NCI-H524 (cell line): ENCODE data around the gene ZCCHC4.
"Not testable (repeated sequence)": the region's sequence is repeated elsewhere in the genome, so short reads cannot be mapped to it uniquely, and the experiment has no call there.

ENCODE experiments used
- DNase-seq, 2 experiments: peaks; one replicate each; lab custom pipeline; 2025; lab: John Stamatoyannopoulos, UW

ZCCHC4 gene

DNA sequence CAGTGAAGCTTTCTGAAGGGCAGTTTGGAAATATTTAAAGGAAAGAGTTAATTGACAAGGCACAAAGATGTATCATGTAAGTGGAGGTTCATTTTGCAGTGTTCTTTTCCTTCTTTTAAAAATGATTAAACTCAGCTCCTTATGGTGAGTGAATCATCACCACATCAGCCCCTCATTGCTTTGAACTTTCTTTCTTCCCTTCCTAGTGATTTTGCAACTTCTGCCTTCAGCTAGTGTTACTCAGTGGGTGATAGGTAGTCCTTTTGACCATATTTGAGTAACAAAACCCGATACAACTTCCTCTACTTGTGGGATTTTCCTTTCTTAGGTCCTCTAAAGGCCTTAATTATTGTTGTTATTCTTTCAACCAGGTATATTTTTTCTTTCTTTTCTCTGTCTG is 8.2 kb downstream of the ZCCHC4 start:
- no peak for DNase-seq

DNA sequence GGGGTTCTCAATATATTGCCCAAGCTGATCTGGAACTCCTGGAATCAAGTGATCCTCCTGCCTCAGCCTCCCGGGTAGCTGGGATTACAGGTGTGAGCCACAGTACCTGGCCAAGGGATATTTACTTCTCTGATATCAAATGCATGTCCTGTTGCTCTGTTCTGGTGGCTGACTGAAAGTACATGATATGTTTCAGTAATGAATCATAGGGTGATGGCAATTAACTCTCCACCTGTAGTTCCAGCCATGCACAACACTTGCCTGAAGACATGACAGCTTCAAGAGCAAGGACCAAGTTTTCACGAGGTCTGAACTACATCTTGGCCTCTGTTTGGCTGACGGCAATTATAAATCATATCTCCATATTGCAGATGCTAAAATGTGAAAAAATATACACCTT is 9.1 kb downstream of the ZCCHC4 start:
- DNase-seq = no peak

DNA sequence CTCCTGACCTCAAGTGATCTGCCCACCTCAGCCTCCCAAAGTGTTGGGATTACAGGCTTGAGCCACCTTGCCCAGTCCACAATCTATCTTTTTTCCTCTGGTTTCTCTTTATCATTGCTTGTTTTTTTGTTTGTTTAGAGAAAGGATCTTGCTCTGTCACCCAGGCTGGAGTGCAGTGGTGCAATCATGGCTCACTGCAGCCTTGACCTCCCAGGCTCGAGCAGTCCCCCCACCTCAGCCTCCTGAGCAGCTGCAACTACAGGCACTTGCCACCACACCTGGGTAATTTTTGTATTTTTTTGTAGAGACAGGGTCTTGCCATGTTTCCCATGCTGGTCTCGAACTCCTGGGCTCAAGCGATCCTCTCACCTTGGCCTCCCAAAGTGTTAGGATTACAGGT is 15.9 kb downstream of the ZCCHC4 start:
- DNase-seq = not testable (repeated sequence)

DNA sequence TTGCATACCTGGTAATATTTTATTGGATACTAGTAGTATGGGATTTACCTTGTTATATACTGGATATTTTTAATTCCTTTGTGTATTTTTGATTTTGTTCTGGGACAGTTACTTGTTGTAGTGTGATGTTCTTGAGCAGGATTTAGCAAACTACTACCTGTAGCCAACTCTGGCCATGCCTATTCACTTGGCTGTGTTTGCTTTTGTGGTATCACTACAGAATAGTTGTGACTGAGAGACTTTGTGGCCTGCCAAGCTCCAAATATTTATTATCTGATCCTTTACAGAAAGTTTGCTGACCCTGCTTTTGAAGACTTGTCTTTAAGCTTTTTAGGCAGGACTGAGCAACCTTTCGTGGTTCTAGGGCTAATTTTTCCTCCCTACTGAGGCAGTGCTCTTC is 17.8 kb downstream of the ZCCHC4 start:
- DNase-seq = no peak

DNA sequence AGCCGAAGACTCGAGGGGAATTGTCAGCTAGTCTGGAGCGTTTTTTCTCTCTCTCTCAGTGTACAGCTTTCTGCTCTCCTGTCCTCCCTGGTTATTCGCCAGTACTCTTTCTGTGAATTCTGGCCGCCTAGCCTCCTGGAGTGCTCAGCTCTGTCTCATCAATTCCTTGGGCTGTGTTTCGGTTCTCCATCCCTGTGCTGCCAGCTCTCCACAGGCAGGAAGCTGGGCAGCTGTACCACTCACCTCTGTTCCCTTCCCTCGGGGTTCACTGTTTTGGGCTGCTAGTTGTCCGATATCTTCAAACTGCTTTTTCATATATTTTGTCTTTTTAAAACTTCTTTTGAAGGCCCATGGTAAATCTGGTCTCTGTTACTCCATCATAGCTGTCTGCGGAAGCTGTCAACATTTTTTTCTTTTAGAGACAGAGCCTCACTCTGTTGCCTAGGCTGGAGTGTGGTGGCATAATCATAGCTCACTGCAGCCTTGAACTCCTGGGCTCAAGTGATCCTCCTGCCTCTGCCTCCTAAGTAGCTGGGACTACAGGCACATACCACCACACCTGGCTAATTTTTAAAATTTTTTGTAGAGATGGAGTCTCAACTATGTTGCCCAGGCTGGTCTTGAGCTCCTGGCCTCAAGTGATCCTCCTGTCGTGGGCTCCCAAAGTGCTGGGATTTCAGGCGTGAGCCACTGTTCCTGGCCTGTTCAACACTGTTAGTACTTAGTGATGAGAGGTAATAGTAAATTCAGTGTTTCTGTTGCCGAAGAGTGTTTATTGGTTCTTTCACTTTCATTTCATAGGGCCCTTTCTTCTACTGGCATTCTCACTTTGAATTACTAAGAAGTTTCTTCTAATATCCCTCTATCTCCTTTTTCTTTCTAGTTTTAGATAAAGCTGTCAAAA is 18.6 kb downstream of the ZCCHC4 start:
- DNase-seq = no peak

DNA sequence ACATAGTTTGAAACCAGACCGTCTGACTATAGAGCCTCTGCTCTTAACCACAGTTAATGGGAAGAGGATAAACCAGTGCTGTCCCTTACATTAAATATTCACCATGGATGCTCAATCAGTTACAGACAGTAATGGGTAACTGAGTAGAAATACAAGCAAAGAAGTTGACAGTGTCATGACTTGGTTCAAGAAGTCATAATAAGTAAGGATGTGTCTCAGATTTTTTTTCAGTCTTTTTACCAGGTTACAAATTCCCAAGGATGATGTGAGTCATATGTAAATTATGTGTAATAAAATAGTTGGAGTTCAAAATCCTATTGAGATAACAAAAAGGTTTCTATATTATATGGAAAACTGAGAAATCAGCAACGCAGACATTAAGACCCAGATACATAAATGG is 31.1 kb downstream of the ZCCHC4 start:
- DNase-seq = no peak

DNA sequence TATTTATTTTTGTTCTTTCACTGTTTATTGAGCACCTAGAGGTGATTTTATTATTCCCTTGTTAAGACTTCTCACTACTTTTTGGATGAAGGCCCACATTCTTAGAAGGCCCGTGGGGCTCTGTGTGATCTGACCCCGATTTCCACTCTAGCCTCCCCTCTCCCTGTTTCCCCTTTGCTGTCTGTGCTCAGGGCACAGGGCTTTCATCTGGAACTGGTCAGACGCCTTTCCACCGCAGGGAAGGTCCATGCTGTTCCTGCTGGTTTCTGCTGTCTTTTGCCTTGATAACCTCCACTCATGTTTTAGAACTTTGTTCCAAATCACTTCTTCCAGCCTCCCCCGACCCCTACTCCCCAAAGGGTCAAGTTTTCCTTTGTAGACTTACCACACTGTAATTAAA is 33.2 kb downstream of the ZCCHC4 start:
- no peak for DNase-seq

DNA sequence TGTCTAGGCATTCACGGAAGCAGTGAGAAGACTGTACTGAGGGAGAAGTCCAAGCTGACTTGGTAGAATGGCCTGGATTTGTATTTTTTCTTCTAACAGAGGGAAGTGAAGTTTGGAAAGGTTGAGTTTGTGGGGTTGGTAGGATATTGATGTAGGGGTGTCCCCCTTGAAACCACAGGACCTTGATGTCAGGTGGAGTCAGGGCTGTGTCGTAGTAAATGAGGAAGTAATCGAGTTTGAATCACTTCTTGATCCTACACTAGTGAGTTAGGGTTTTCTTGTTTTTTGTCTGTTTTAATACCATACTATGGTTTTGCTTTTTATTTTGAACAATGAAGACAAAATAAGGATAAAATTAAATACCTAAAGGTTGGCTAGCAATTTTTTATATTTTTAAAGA is 34.3 kb downstream of the ZCCHC4 start:
- no peak for DNase-seq

DNA sequence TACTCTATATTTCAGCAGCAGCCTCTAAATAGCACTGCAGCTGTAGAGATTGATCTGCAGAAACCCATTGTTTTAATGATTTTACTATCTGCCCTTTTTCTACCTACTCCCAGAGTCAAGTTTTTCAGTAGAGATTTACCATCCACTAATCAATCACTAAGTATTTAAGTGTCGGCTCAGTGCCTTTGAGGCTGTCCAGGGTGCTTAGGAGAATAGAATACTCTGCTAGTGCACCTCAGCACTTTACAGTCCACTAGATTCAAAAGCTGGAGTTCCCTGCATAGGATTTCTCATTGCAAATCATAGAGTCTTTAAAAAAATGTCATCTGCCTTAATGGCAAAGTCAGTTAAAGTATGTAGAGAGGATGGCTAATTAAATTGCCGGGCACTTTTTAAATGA is 34.9 kb downstream of the ZCCHC4 start:
- no peak for DNase-seq

DNA sequence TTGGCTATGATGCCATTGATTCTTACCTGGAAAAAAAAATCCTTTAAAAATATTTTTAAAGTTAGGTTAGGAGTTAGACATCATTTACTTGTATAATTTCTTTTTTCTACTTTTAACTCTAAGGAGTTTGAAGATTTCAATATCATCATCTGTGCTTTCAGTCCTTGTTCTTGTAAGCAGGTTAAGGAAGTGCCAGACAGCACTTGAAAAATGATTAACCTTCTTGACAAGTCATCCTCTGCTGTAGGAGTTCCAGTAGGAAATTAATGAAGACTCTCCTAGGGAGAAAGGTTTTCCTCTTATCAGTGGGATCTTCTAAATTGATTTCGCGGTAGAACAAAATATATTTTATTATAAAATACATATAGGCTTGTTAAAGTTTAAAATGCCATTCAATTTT is 35.4 kb downstream of the ZCCHC4 start:
- no peak for DNase-seq

DNA sequence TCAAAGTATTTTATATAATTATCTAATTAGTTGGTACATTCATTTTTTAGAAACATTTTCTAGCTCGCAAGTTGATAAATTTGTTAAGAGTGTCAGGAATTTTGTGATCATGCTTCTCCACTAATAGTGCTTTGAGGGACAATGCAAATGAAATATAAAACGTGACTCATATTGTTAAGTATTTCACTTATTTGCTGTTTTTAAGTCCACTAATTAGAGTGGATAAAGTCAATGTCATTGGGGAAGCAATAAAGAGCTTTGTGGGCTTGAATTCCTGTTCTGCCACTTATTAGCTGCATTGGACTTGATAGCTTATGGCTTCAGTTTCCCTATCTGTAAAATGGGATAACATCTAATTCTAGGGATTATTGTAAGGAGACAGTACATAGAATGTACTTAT is 38.0 kb downstream of the ZCCHC4 start:
- no peak for DNase-seq

DNA sequence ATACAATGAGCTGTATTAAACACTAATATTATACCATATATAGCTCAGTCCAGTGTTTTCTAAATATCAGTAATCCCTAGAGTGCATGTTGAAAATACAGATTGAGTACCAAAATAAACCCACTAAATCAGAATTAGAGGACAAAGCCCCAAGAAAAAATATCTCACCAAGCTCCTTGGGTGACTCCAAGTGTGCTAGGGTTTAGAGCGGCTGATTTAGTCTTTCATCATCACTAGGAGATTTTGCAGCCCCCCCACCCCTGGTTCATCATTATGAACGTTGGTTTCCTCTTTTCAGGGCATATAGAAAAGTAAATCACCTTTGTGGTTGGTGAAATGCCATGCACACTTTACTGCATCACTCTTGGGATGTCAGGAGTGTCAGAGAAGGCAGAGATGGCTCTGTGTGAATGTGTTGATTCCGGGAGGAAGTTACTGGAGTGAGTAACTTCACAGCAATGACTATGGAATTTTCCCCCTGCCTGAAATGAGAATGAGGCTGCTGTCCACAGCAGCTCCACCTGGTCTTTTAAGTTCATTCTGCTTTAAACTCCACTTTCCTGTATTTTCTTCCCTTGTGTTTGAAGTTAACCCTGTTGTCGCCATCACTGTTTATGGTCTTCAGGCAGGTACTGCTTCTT is 39.3 kb downstream of the ZCCHC4 start:
- no peak for DNase-seq

DNA sequence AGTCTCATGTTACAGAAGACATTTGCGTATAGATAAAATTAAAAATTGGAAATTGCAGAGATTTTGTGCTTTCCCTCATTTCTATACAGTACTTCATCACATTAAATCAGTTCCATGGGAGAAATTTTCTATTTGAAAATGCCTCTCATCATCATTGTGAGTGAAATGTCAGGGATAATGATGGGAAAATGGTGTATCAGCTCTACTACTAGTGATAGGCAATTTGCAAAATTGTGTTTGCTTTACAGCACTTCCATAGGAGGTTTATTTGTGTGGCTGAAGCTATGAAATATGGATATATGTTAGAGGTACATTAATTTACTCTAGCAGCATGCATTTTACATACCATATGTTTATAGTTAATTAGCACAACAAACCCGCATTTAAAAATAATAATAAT is 43.5 kb downstream of the ZCCHC4 start:
- DNase-seq = no peak

DNA sequence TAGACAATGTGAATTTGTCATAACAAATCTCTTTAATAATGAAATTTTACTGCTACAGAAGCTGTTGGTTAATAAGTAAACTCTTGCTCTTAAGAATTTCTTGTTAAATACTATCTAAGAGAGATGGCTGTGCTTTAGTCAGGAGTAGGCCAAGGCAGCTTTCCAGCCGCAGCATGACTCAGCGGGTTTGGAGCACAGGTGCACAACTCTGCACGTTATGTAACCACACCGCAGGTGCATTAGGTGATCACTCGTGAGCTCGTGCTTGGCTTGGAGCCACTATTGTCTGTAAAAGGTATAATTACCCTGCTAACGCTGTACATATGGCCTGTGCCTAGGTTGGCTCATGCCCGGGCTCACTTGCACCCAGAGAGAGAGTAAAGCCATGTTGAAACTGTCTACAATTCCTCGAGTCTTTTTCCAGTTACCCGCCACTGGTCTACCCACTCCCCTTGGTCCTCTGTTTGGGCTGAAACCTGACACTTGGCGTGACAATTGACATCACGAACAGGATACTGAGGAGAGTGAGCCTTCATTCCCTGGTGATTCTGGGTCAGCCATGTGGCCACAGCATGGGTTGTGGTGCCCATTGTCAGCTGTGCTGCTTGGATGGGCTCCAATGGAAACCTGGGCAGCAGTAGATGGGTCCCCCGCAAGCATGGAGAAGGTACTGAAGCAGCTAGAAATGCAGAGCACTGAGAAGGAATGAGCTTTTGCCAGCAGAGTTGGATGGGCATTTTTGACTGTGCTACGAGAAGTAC is 46.1 kb downstream of the ZCCHC4 start:
- DNase-seq = no peak

DNA sequence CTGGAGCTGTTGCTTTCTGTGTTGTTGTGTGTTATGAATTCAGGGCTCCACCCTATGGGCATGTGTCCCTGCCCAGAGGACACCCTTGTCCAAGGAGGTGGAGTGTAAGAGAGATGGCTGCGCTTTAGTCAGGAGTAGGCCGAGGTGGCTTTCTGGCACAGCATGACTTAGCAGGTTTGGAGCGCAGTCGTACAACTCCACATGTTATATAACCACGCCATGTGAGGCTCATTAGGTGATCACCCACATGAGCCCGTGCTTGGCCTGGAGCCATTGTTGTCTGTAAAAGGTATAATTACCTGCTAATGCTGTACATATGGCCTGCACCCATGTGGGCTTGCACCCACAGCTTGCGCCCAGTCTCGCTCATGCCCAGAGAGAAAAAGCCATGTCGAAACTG is 48.7 kb downstream of the ZCCHC4 start:
- no peak for DNase-seq

DNA sequence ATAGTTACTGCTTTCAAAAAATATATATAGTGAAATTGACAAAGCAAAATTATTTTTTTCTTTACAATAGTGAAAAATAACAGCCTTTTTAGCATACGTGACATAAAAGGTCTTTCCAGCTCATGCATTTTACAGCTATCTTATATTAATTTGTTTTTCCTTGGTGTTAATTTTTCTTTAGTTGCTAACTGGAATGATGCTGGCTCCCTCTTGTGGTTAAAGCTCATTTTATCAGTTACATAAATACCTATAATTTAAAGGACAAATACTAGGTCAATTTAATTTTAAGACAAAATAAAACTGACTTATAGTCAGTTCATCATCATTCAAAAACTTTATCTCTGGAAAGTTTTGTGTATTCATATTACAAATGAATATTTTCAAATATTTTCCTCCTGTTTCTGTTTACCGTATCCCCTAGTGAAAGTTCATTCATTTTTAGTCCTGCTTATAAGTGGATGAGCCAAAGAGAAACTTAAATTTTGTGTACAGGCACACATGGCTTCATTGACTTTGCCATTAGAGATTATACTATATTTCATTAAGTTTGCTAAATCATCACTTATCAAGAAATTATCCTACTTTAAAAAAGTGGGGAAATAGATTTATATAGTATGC is 54.5 kb downstream of the ZCCHC4 start:
- DNase-seq = peak; percentile 11 to 49

DNA sequence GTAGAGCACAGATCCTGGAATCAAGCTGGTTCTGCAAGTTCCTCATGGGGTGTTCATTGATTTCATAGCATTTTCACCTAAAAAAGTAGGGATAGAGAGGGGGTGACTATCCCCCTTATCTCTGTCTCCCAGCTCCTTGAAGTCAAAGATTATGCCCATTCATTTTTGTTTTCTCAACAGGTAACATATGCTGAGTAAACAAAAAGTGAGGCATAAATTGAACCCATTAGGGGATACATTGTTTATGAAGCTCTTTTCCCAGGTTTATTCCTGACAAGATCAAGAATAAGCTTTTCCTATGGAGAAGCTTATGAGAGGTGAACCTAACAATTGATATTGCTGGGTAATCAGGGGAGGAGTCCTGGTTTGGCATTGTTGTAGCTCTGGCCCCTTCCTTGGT is 55.3 kb downstream of the ZCCHC4 start:
- no peak for DNase-seq

DNA sequence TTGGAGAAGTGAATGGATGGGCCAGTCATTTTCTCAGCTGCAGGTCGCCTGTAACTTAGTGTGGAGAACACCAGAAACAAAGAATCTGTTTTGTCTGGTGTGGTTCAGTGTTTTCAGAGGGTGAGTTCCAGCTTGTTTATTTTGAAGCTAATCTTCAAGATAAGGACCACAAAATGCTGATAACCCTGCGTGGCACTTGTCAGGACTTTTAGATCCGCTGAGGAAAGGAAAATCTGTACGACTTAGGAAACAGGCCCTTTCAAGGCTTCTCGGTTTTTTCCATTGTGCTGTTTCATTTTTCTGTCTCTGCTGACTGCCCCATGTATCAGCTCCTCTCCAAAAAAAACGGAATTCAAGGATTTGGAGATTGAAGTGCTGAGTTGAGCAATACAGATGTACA is 55.7 kb downstream of the ZCCHC4 start:
- no peak for DNase-seq

DNA sequence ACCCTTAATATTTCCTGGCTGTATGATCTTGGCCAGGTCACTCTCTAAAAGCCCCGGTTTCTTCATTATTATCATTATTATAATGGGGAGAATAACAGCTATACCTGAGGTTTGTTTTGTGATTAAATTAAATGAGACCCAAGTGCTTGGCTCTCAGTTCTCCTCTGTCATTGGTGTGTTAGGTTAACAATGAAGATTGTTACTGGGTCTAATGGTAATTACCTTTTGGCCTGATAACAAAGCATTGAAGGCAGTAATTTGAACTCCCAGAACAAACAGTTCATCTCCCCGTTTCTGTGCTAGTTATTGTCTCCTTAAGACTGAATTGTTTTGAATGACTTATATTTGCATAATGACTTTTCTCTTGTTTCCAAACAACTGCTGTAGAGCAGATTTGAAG is 57.7 kb downstream of the ZCCHC4 start:
- no peak for DNase-seq

DNA sequence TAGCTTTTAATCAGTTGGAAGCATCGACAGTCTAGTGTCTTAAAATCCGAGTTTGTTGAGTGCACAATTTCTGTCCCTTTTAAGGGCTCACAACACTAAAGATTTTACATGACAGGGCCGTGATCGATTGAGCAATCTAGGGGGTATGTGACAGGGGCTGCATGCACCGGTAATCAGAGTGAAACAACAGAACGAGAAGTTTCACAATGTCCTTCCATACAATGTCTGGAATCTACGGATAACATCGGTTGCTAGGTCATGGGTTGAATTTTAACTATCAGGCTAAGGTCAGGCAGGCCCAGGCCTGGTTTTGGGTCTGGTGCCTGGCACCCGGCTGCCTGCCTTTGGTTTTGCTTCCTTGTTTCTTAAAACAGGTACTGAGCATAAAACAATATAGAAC is 60.0 kb downstream of the ZCCHC4 start:
- DNase-seq = not testable (repeated sequence)

DNA sequence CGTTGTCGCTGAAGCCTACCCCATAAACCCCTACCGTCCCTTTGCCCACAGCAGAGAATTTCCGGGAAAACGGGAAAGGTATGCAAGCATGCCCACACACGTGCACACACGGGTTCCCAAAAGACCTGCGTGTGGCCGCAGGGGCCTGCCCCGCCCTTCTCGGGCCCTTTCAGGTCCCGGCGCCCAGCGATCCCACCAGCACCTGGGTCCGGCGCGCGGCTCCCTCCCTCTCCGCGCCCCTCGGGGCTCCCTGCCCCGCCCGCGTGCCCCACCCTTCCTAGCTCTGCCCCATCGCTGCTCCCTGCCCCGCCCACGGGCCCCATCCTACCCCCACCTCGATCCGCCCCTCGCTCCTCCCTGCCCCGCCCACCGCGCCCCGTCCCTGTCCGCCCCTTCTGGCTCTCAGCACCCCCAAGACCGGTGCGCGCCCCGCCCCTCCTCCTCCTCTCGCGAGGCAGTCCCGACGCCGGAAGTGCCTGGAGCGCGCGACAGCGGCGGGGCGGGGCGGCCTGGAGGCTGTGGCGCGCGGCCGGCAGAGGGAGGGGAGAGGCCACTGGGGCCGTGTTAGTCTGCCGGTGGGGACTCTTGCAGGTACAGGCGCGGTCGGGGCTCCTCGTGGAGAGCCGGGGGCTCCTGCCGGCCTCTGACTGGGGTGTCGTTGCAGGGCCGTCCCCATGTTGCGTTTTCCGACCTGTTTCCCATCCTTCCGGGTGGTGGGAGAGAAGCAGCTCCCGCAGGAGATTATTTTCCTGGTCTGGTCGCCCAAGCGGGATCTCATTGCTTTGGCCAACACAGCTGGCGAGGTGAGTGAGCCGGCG is 64.4 kb downstream of the ZCCHC4 start, which contains the start of gene ANAPC4:
TSS of gene ANAPC4 (plus strand) at position 510 of the 818 bp plus-strand sequence. CDS start at position 675, 165 bp downstream.
- DNase-seq = peak; percentile 90 to 92
